GM21423 (cell line): ENCODE measurements around the gene BABAM2.
"Not testable (repeated sequence)": the region's sequence is repeated elsewhere in the genome, so short reads cannot be mapped to it uniquely, and the experiment has no call there.

ENCODE experiments used
- ATAC-seq: cut with Tn5 transposase; IDR thresholded peaks from one replicate; pipeline ENCODE4 v1.9.1; 2021; ENCODE audit warnings: mild to moderate bottlenecking, moderate library complexity; ENCODE audit not compliant: unreplicated experiment

Gene BABAM2

DNA sequence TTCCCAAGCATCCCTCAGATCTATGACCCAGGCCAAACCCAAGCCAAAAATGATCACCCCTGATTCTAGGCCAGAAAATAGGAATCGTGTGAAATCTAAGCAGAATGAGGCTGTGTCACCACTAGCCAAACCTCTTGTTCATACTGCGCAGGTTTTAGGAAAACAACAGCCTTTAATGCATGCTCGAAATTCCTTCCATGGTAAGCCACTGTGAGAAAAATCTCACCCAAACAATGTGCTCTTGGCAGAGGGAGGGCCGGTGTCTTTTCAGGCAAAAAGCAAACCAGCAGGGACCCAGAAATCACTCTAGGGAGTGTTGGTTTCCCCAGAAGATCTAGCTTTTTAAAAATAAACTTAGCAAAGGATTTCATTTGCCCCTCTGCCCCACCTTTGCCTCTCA lies 430.9 kb downstream of the BABAM2 start:
- no peak for ATAC-seq

- ATAC-seq: no peak
Observed at GRCh38 chr2:28322051-28322450, 431.5 kb downstream of the BABAM2 start.

DNA sequence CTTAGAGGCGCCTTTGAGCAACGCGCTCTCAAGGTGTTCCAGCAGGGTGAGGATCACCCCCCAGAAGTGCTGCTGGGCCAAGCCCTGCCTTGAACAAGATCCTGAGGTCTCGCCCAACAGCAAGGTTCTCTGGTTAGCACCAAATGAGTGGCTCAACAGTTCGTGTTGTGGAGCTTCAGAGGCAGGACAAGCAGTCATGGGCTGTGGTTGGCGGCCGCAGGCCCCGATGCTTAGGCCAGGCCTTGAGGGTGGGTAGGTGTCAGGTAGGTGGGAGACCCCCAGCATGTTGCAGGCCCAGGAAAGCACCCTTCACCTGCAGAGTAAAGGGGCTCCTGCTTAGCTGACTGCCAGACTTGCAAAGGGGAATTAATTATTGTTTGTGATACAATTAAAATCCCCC lies 431.9 kb downstream of the BABAM2 start:
- ATAC-seq: no peak

DNA sequence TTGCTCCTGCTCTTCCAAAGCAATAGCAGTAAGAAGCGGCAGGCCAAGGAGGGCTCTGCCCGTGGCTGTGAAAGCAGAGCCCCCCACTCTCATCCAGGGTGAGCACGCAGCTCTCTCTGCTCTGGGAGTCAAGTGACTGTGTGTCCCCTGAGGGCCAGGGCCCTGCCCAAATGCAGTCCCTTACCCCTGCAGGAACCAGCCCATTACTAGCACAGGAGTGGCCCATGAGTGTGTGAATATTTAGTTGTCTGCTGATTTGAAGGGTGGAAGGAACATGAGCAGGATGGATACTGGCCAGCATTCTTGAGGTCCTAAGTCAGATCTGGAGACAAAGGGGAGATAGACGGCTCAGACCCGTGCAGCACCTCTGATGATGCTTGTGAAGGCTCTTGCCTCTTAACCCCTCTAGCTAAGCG lies 432.5 kb downstream of the BABAM2 start:
- no peak for ATAC-seq

GRCh38 chr2:28325173-28325566 lies 434.6 kb downstream of the BABAM2 start:
- no peak for ATAC-seq

- ATAC-seq: peak; percentile 53
Observed at GRCh38 chr2:28325567-28326468, 435.3 kb downstream of the BABAM2 start.

DNA sequence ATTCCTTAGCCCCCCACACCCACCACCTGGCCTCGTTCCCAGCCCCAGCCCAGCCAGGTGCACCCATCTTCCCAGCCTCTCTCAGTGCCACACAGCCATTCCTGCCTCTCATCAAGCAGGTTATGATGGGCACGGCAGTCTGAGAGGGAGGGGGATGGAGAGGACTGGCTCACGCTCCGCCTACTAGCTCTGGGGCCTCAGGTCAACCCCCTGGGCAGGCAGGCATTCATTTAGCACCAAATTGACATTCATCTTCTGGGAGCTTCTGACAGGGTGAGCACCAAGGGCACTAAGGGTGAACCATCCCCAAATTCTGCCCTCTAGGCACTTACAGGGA lies 435.9 kb downstream of the BABAM2 start:
- no peak for ATAC-seq

- ATAC-seq: no peak
Observed at GRCh38 chr2:28326881-28327505, 436.5 kb downstream of the BABAM2 start.

DNA sequence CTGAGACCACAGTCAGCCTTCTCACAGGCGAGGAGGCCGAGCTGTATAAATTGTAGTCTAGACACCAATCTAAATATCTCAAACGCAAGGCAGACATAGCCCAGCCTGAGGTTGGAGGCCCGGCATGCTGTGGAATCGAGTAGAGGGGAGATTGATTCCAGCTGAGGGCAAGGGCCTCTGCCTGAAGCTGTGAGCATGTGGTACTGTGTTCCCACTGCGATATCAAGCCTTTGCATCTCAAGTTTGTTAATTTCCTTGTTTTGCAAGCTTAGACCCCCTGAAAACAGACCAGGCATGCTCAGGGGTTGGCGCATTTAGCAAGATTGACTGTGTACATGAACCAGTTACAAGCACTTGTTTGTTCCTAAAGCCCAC lies 437.0 kb downstream of the BABAM2 start:
- no peak for ATAC-seq

GRCh38 chr2:28327956-28328922 lies 437.7 kb downstream of the BABAM2 start:
- ATAC-seq: no peak

DNA sequence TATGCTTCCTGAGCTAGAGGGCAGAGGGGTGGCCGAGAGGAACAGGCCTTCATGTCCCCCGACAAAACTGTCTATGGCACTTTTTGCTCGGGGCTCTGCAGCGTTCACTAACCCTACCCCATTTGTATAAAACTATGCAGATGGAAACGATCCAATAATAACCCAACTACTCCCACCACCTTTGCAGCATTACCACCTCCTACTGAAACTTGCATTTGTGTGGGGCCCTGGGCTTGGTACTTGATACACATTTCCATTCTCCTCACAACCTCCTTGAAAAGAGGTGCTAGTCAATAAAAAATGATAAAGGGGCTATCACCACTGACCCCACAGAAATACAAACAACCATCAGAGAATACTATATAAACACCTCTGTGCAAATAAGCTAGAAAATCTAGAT lies 438.7 kb downstream of the BABAM2 start:
- ATAC-seq: no peak

GRCh38 chr2:28330722-28331121 lies 440.2 kb downstream of the BABAM2 start:
- not testable (repeated sequence) for ATAC-seq

DNA sequence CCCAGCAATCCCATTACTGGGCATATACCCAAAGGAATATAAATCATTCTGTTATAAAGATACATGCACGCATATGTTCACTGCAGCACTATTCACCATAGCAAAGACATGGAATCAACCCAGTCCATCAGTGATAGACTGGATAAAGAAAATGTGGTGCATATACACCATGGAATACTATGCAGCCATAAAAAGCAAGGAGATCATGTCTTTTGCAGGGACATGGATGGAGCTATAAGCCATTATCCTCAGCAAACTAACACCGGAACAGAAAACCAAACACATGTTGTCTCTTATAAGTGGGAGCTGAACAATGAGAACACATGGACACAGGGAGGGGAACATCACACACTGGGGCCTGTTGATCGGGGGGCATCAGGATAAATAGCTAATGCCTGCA lies 441.3 kb downstream of the BABAM2 start:
- not testable (repeated sequence) for ATAC-seq

DNA sequence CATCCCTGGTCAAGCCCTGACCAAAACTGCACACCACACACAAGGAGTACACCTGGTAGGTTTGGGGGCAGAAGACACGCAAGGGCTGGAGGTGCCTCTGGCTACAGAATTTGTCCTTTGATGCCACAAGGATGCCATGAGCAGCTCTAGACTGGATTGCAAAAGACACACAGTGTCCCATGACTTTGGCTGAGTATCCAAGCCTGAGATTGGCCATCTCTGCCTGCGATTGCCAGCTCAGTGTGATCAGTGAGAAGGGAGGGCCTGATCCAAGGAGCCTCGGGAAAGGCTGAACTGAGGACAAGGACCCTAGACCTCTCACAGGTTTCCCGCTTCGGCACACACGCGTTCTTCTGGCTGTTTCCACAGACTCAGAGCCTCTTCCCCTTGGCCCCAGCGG lies 442.2 kb downstream of the BABAM2 start:
- no peak for ATAC-seq

- no peak for ATAC-seq
Observed at GRCh38 chr2:28333606-28334526, 443.3 kb downstream of the BABAM2 start.

DNA sequence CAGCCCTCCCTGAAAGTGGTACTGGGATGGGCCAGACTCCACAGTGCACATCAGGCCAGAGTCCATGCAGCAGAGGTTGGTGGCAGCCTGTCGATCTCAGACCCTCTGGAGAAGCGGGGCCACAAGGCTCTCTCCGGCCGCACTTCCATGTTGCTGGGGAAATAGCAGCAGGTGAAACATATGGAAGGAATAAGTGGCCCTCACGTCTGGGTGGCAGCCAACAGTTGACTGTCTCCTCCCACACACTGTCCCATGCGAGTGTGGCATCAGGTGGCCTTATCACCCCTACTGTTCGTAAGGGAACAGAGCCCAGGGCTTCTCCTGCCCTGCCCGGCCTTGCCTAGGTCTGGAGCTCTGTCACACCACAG lies 444.0 kb downstream of the BABAM2 start:
- no peak for ATAC-seq

GRCh38 chr2:28335265-28335664 lies 444.7 kb downstream of the BABAM2 start:
- ATAC-seq: not testable (repeated sequence)

DNA sequence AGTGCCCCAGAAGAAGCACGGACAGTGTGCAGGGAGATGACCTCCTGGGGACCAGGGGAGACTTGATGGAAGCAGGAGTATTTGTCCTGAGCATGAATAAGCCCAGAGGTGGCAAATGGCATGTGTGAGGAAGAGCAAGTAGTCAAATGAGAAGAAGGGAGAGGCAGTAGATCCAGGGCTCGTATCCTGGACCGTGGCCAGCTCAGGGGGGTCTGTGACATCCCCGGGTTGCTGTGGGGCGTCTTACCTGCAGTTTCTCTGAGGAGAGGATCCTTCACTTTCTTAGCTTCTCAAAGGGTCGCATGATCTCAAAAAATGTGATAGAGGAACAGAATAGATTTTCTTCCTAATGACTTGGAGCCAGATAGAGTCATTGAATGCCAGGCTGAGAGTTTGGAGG lies 445.1 kb downstream of the BABAM2 start:
- ATAC-seq: no peak

GRCh38 chr2:28336264-28336980 lies 445.9 kb downstream of the BABAM2 start:
- no peak for ATAC-seq
